Measurements from ENCODE around the gene OTULIN. TPM values are rescaled to one million over a fixed set of nuclear protein-coding genes. Genes with fewer than 3 reads are reported as not detected.

Gene OTULIN
- polyA plus RNA-seq, 1 of the 3 experiments (the other 2 are of a cell fraction): 6.6 TPM

GRCh38 chr5:14678773-14679334, 14.3 kb downstream of the OTULIN start:
- POLR2A ChIA-PET: no interaction called here

More at GRCh38 chr5:14678773-14679334, 14.3 kb downstream of the OTULIN start:
- Histone ChIP-seq H3K79me2 (ENCODE audit: insufficient read depth) (peaks cover 60% of the 10 kb centered on the region), H3F3A (replicated peaks; ENCODE audit: insufficient read depth) (peaks cover 6% of the 10 kb centered on the region), H3K9me3 (no peaks in the 10 kb centered on the region), H3K9me2 (no peaks in the 10 kb centered on the region), H3K4me1 (ENCODE audit: control insufficient read depth in 1 of 2, insufficient read depth in 2 of 2, low read depth in 1 of 2, low read length in 1 of 2) (peaks cover 0 to 19% of the 10 kb centered on the region in 2 experiments; a peak in 2 of 4 replicates), H3K27me3 (ENCODE audit: insufficient read depth) (no peaks in the 10 kb centered on the region), H3K4me3 (ENCODE audit: low read depth in 2 of 2, low read length in 1 of 2) (no peak overlapping the region), H3K4me2 (no peak overlapping the region), H3K9ac (no peak overlapping the region), H3K27ac (ENCODE audit: low read depth in 2 of 2, low read length in 1 of 2) (no peak overlapping the region), H4K20me1 (ENCODE audit: insufficient read depth) (peaks cover 18% of the 10 kb centered on the region), H2AFZ (ENCODE audit: low read depth) (no peak overlapping the region), H3K36me3 (replicated peaks in 1 of 2; ENCODE audit: control insufficient read depth in 1 of 2, insufficient read depth in 2 of 2, low read length in 1 of 2) (peaks cover 51 to 54% of the 10 kb centered on the region in 2 experiments)
- no peak for DNase-seq
- TF ChIP-seq IRF3 (IDR thresholded peaks at IDR 0.05; ENCODE audit: low read depth, low read length) (no peak), GATA2 (CRISPR knock-in tag; IDR thresholded peaks at IDR 0.05) (no peak), RAD21 (IDR thresholded peaks at IDR 0.05; ENCODE audit: low read length) (no peak), MEF2A (IDR thresholded peaks at IDR 0.05; ENCODE audit: borderline replicate concordance, low read depth) (no peak), REST (IDR thresholded peaks at IDR 0.05; ENCODE audit: low read depth, low read length) (no peak), ZBTB33 (IDR thresholded peaks at IDR 0.05; ENCODE audit: borderline replicate concordance, low read depth) (no peak), FOSL2 (IDR thresholded peaks at IDR 0.05; ENCODE audit: borderline replicate concordance, low read depth) (no peak), RFX5 (IDR thresholded peaks at IDR 0.05; ENCODE audit: low read length) (no peak)
- 97% methylated on average over 5 of the region's 5 CpGs for WGBS (ENCODE audit: low lambda C conversion rate)
- CTCF ChIA-PET: interaction anchor here (1.9 kb wide), 1 partner anchor 325 kb away, joined by 8 read pairs; no protein-coding TSS in a partner anchor

Measured in SK-N-SH (cell line).